ENCODE results near the gene STXBP4.

STXBP4 gene, protein sequence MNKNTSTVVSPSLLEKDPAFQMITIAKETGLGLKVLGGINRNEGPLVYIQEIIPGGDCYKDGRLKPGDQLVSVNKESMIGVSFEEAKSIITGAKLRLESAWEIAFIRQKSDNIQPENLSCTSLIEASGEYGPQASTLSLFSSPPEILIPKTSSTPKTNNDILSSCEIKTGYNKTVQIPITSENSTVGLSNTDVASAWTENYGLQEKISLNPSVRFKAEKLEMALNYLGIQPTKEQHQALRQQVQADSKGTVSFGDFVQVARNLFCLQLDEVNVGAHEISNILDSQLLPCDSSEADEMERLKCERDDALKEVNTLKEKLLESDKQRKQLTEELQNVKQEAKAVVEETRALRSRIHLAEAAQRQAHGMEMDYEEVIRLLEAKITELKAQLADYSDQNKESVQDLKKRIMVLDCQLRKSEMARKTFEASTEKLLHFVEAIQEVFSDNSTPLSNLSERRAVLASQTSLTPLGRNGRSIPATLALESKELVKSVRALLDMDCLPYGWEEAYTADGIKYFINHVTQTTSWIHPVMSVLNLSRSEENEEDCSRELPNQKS

DNA sequence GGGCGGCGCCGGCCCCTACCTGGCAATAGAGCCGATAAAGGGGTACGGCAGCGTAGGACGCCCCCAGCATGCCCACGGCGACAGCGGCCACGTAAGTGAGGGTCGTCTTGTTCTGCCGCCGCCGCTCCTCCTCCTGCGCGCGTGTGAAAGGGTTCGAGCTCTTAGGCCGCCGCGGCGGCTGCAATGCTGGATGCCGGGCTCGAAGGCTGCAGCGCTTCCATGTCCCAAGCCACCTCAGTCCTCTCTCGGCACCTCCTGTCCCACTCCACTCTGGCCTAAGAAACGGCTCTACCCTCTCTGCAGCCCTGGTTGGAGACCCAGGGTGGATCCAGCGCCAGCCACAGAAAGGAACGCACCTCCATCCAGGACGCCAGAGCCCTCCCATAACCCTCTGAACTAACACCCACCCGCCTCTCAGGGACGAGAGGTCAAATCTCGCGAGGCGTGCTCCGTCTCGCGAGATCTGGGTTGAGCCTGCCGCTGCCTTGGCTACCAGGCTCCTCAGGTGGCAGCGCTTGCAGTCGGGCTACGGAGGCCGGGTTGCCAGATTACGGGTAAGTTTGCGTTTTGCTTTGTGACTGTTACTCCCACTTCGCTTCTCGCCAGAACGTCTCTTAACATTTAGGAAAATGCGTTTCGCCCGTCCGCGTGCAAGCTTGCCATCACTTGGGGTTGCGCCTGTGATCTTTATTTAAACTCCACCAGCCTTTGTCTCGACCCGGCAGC lies at the start of gene STXBP4, which contains the start of gene COX11:
TSS of gene STXBP4 (plus strand) at position 504 of the 726 bp plus-strand sequence. CDS start 17,455 bp downstream, outside the sequence.
TSS of gene COX11 (minus strand) at position 393 of the 726 bp plus-strand sequence. CDS start at position 385, 8 bp downstream.
- peak; percentile 83 for DNase-seq (ENCODE audit: low read depth)

DNA sequence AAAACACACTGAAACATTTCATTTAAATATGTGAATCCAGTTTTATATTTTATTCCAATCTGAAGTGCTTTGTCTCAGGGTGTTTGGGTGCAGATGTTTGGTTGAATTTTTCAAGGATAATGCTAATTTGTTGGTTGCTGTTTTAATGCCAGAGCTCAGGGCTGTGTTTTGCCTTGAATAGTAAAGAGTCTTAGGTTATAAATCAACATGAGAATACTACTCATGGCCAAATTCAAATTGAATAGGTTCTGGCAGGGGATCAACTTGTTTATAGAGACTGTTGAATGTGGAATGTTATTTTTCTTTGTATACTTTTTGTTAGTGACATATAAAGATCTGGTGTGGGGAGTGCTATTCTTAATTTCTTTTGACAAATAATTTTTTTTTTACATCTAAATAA lies 49.1 kb upstream of the STXBP4 start:
- DNase-seq (ENCODE audit: low read depth), result no peak

DNA sequence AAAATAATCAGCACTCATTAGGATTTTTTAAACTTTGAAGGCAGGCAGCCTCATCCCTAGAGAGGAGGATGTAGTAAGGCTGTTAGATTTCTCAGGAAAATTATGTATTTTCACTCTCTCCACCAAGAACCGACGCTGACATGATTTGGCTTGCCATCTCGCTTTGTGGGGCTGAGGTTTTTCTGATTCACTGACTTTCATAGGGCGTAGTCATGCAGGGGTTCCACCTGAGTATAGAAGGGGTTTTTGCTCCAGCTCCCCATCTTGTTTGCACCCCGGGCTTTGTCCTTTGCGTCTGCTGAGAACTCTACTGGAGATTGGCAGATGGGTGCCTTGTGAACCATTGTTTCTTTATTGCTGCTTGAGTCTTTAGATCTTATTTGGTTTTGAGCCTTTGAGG lies 47.7 kb upstream of the STXBP4 start:
- DNase-seq (ENCODE audit: low read depth), result no peak

DNA sequence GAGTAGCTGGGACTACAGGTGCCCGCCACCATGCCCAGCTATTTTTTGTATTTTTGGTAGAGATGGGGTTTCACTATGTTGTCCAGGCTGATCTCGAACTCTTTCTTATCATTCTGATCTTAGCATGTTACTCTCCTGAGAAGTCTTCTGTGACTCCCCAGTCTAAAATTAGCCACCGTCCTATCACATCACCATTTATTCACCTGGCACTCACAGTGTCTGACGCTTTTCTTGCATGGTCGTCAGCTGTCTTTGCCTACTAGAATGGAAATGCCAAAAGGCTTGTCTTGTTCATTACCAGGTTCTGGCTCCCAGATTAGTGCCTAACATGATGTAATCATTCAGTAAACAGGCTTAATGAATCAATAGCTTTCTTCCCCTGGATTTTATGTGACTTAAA lies 44.2 kb upstream of the STXBP4 start:
- no peak for DNase-seq (ENCODE audit: low read depth)

DNA sequence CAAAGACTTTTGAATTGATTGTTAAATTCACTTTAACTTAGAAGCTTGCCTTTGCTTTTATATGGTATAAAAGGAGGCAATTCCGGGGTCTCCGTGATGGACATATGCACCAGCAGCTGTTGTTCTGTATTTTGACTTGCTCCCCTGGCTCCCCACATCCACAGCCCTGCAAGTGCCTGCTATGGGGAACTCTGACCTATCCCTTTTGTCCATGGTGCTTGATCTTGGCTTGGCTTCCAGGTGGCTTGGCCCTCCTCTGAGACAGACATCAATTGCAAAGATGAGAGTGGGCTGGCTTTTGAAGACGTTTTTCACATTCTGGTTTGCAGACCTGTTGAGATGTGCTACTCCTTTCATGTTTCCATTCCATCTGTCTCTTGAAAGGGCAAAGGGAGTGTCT lies 41.0 kb upstream of the STXBP4 start:
- no peak for DNase-seq (ENCODE audit: low read depth)

DNA sequence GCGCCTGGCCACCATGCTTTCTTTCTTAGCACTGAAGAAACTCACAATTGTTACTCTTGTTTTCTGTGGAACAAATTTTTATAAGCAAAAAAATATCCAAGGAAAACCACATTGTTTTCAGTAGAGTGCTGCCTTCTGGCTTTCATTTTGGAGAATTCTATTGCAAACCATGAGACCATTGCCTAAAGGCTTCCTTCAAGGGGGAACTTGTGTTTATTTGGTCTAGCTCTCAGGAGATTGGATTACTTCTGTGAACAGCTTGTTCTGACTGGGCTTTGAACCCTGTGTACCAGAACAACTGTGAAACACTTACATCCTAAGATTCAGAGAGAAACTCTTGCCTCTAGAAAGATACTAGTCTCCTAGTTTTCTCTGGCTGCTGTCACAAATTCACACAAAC lies 35.9 kb upstream of the STXBP4 start:
- DNase-seq (ENCODE audit: low read depth), result no peak

DNA sequence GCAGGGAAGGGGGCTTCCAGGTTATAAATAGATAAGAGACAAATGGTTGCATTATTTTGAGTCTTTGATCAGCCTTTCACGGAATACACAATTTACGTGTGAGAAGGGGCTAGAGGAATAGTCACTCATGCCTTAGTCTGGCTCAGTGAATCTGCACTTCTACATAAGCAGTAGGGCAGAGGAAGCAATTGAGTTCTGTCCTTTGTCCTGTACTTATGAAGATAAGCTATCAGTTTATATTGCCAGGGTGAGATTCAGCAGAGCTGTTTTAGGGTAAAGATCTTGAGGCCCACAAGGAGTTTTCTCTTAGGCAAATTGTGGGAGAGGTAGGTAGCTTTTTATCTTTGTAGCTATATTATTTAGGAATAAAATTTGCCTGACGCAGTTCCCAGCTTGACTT lies 34.6 kb upstream of the STXBP4 start:
- no peak for DNase-seq (ENCODE audit: low read depth)

DNA sequence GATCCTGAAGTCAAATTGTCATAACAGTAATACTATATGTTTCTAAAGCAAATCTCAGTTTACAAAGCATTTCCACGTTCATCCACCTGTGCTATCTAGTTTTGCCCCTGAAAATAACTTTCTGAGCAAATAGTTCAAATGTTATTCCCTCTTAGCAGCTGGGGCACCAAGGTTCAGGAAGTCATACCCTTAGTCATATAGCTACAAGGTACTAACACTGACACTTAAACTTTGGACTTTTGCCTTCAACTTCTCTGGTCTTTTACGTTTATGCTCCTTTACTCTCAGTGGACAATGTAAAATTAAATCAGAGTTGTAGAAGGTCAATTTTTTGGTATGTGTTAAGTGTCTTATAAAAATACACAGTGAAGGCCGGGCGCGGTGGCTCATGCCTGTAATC lies 33.1 kb upstream of the STXBP4 start:
- no peak for DNase-seq (ENCODE audit: low read depth)

DNA sequence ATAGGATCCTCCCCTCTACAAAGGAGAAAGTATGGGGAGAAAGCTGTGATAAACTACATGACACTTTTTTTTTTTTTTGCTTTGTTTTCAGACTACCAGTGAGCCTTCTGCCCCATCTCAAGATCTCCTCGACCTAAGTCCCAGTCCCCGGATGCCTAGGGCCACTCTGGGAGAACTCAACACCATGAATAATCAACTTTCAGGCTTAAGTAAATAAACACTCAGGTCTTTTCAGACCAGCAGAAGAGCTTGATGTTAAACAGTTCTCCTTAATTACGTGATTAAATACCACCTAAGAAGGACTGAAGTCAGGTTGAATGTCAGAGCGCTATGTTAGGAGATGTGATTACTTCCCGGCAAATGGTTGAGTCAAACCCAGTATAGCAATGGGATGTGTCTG lies 31.5 kb upstream of the STXBP4 start:
- DNase-seq (ENCODE audit: low read depth), result no peak

DNA sequence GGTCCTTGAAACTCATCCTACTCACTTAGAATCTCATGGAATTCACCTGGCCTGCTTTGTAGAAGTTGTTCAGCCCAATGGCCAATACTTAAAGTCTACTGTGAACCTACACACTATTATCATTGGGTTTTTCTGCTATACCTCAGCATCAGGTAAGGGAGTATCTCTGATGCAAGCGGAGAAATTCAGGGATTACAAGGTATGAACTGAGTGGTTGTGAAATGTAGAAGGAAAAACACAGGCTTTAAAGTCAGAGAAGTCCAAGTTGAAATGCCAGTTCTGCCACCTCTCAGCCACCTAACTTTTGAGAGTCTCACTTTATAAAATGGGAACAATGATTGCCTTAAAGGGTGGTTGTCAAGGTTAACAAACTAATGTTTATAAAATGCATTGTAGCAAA lies 31.1 kb upstream of the STXBP4 start:
- DNase-seq (ENCODE audit: low read depth), result no peak

DNA sequence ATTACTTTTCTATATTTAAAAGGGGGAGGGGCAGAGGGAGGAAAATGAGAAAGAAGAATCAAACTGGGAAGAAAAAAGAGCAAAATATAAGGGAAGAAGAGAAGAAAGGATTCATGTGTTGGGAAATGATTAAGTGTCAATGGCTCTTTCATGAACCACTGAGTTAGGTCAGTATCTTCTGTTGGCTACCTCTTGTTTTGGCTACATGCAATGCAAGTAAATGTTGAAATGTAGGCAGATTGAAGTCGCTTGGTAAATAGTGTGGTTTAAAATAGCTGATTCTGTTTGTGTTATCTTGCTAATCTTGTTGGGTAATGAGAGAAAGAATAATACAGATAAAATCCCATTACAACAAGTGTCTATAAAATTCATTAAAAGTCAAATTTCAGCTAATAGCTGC lies 27.3 kb upstream of the STXBP4 start:
- DNase-seq (ENCODE audit: low read depth), result no peak

DNA sequence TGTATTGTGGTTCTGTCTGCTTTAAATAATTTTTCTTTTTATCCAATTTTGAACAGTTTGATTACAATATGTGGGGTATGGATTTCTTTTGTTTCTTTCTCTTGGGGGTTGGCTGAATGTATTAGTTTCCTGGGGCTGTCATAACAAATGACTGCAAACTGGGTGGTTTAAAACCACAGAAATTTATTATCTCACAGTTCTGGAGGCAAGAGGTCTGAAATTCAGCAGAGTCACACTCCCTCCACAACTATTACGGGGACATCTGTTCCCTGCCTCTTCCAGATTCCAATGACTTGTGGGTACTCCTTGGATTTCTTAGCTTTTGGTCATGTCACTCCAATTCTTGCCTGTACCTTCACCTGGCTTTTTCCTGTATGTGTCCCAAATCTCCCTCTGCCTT lies 23.8 kb upstream of the STXBP4 start:
- DNase-seq (ENCODE audit: low read depth), result no peak

DNA sequence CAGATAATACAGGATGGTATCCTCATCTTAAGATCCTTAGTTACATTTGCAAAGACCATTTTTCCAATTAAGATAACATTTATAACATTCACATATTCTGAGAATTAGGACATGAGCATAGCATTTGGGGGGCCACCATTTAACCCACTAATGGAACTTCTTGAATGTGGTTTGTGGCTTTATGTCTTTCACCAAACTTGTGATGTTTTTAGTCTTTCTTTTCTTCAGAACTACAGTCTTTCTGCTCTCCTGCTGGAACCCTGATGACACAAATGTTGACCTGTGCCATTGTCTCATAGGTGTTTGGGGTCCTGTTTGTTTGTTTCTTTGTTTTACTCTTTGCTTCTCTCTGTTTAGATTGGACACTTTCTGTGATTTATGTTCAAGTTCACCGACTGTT lies 23.3 kb upstream of the STXBP4 start:
- DNase-seq (ENCODE audit: low read depth), result no peak

DNA sequence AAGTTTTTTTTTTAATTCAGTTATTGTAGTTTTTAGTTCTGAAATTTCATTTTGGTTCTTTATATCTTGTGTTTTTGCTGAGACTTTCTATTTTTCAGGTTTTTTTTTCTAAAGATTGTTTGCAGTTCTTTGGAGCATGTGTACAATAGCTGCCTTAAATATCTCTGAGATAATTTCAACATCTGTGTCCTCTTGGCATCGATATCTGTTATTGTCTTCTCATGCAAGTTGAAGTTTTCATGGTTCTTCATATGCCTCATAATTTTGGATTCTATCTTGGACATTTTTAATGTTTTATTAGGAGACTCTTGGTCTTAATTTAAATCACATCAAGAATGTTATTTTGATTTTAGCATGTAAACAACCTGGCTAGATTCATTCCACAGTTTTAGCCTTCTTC lies 22.9 kb upstream of the STXBP4 start:
- no peak for DNase-seq (ENCODE audit: low read depth)

DNA sequence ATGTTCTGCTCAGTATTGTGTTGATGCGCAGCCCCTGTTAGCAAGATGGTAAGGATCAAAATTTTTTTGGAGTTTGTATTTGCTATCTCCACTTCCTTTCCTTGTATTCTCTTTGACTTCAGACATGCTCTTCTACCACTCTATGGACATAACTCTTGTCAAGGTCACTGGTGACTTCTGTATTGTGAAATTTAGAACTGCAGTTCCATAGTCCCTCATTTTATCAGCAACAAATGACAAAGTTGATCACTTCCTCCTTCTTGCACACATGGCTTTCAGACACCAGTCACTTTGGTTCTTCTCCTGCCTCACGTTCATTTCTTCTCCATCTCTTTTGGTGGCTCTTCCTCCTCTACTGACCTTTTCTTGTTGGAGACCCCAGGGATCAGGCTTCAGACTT lies 21.2 kb upstream of the STXBP4 start:
- DNase-seq (ENCODE audit: low read depth), result no peak

DNA sequence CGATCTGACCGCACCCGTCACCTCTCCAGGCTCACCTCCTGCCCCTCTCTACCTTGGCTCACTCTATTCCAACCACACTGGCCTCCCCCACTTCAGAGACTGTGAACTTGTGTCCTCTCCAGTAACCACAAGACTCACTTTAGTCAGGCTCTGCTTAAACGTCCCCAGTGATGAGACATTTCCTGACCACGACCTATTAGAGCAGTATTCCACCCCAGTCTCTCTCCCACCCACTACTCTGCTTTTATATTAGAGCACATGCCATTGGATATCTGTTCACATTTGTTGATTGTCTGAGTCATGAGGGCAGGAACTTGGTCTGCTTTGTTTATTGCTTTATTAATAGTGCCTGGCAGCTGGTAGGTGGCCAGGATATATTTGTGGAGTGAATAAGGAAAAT lies 20.2 kb upstream of the STXBP4 start:
- DNase-seq (ENCODE audit: low read depth), result no peak

DNA sequence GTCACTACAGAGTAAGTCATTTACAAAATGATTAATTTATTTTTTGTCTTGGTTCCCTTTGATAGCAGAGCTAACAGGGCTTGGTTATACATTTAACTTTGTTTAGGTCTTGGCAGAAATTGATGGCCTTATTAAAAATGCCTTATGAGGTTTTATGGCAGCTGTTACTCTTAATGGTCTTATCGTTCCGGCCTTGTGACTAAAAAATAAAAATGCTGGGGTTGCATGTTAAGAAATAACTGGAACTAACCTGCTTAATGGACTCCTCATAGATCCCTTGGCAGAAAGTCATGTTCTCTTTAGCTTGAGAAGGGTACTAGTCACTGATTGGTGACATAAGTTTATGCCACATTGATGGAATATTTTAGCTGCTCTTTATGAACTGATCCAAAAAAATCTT lies 18.4 kb upstream of the STXBP4 start:
- DNase-seq (ENCODE audit: low read depth), result no peak

DNA sequence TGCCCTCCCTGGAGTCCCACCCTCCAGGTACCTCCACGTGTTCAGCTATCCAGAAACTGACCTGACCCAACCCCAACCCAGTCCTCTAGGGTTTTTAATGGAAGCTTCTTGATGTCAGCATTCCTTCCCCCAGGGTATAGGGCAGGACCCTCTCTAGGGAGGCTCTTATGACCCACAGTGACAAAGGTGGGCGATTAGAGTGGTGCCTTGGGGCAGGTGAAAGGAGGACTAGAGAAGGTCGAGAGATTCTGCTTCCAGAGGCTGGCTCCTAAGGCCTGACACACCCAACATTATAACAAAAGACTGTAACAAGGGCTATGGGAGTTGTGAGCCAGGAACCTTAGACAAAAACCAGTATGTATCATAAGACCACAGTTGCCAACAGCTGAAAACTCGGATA lies 17.3 kb upstream of the STXBP4 start:
- DNase-seq (ENCODE audit: low read depth), result no peak

DNA sequence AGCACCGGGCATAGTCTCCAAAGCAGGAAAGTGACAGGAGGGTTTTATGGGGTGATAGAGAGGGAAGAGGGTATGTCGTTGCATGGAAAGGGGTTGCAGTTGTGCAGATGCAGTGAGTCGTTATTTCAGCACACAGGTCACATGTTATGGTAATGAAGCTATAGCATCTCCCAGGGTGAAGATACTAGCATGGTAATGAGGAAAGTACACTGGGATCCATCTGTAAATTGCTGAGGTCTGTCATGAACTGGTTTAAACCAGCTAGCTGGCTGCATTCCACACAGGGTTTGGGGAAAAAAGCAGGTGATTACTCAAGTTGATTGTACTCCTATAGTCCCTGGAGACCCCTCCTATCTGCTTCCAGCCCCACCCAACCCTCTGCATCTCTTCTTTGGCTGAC lies 11.8 kb upstream of the STXBP4 start:
- DNase-seq (ENCODE audit: low read depth), result no peak

DNA sequence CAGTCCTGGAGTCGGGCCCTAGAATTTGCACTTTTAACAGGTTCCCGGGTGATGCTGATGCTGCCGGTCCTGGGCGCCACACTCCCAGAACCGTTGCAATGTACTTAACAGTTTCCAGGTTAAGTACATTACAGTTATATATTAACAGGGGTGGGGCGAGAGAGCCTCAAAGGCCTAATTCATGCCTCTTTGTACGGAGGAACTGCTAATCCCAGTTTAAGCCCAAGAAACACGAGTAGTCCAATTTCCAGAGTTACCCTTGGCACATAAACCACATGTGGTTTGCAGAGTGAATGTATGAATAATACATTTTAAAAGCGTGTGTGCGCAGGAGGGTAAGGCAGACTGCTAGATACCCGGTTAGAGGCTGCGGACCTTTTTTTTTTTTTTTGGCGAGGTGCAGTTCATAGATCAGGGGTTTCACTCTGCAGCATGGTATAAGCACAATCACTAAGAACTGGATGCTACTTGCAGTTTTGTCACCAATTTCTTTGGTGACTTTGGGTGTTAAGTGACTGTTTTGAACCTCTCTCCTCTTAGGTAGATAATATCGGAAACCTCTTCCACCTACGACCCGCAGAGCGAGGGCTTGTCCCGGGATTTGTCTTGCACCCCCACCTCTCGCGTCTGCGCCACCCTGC lies 824 bp upstream of the STXBP4 start:
- DNase-seq (ENCODE audit: low read depth), result no peak

DNA sequence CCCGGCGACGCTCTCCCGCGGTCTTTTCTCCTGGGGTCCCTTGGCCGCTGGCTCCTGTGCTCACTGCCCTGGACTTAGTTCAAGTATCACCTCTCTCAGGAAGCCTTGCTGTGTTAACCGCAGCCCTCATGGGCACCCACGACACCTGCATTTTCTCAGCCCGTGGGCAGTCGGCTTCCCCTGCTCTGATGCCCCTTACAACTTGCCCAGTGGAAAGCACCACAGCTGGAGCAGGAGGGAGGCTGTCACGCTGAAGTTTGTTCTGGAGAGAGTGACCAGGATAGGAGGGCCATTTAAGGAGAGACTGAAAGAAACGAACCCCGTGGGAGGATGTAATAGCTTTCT lies 395 bp downstream of the STXBP4 start:
- DNase-seq (ENCODE audit: low read depth), result no peak

DNA sequence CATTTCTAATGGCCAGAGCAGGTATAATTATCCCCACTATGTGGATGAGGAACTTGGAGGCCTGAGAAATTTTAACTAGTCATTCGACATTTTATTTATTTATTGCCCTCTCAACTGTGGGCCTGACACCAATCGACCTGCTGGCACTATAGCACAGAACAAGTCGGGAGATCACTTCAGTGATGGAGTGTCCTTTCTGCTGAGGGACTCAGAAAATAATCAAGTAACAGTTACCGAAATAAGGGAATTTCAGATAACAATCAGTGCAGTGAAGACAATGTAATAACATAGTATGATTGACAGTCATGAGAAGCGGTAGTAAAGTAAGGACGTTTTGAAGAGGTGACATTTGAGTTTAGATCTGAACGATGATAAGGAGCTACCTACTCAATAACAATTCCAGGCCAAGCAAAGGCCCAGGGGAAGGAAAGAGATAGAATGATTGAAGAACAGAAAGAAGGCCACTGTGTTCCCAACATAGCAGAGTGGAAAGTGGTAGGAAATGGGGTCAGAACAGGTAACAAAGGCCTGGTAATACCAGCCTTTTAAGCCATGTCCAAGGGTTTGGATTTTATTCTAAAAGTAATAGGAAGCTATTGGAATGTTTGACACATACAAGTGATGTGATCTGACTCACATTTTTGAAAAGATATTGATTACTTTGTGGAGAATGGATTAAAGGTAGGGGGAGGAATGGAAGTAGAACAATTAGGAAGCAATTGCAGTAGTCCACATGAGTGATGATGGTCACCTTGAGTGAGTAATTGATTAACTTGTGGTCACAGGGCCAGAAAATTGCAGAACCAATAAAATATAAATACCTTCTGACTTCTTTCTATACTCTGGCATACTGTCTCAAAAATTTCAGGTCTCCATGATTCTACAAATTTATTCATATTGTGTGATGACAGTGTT lies 1.4 kb downstream of the STXBP4 start:
- no peak for DNase-seq (ENCODE audit: low read depth)
